ENCODE results near the gene FHIT.

DNA sequence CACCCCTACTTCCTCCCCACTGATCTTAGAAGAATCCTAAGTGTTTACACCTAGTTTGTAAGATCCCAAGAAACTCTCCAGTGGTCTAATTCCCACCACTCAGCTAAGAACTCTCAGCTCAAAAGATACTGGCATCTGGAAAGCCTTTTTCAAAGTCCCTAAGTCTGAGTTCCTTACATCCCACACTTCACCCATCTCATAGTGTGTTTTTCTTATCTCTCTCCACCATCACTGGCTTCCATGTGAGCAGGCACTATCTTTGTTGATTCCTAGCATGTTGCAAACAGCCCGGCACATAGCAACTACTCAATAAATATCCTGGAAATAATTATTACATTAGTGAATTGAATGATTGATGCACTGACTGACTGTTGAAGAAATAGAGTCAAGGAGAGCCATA is 173.7 kb downstream of the FHIT start:
- TF ChIP-seq, protein P1, sequence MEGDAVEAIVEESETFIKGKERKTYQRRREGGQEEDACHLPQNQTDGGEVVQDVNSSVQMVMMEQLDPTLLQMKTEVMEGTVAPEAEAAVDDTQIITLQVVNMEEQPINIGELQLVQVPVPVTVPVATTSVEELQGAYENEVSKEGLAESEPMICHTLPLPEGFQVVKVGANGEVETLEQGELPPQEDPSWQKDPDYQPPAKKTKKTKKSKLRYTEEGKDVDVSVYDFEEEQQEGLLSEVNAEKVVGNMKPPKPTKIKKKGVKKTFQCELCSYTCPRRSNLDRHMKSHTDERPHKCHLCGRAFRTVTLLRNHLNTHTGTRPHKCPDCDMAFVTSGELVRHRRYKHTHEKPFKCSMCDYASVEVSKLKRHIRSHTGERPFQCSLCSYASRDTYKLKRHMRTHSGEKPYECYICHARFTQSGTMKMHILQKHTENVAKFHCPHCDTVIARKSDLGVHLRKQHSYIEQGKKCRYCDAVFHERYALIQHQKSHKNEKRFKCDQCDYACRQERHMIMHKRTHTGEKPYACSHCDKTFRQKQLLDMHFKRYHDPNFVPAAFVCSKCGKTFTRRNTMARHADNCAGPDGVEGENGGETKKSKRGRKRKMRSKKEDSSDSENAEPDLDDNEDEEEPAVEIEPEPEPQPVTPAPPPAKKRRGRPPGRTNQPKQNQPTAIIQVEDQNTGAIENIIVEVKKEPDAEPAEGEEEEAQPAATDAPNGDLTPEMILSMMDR (conservative IDR thresholded peaks at IDR 0.05): no peak
- no peak for TF ChIP-seq EZH2 (IDR thresholded peaks at IDR 0.05; ENCODE audit: low read depth)

Data from PC-9 (cell line).